Fibroblast of peridontal ligament (primary cell): Measurements from ENCODE around the gene COX20.
"Not testable (repeated sequence)": the region's sequence is repeated elsewhere in the genome, so short reads cannot be mapped to it uniquely, and the experiment has no call there.

Source experiments
- DNase-seq: peaks from one replicate; pipeline ENCODE4 v3.0.0-alpha.2; 2010; ENCODE audit errors: extremely low read depth

The COX20 gene

DNA sequence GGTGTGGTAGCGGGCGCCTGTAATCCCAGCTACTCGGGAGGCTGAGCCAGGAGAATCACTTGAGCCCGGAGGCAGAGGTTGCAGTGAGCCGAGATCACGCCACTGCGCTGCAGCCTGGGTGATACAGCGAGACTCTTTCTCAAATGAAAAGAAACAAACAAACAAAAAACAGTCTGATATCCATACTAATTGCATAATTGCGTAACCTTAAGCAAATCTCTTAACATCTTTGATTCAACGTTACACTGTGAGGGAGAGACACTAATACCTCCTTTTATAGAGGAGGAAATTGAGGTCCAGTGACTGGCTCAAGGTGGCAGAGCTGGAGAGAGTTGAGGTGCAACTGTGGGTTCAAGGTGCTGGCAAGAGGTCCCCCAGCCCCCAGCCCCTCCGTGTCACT, 12.6 kb upstream of the COX20 start:
- DNase-seq = no peak

DNA sequence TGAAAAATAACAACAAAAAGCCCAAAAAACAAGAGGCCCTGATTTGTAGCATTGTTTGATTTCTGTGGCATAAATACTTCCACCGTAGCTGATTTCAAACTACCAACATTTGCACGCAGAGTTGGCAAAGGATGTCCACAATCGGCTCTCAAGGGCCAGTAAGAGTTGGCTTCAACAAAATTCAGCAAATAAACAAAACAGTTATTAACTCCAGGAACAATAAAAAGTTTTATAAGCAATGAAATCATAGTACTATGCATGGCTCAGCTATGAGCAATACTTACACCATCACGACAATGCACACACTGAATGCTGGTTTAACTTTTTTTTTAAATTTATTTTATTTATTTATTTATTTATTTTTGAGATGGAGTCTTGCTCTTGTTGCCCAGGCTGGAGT, 8.7 kb upstream of the COX20 start:
- DNase-seq = no peak

DNA sequence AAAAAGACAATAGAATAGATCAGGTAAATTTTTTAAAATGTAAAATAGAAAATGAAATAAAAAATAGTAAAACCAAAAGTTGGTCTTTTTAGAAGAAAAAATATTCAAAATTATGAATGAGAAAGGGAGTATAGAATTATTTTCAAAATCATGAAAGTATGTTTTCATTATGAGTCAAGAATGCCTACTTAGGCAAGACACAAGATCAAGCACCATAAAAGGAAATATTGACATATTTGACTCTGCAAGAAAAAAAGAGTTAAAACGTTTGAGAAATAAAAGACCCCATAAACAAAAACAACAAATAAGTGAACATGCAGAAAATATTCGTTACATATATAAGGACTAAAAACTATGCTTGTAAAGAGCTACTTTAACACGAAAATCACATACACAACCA, 4.8 kb upstream of the COX20 start:
- DNase-seq = peak; percentile 41

DNA sequence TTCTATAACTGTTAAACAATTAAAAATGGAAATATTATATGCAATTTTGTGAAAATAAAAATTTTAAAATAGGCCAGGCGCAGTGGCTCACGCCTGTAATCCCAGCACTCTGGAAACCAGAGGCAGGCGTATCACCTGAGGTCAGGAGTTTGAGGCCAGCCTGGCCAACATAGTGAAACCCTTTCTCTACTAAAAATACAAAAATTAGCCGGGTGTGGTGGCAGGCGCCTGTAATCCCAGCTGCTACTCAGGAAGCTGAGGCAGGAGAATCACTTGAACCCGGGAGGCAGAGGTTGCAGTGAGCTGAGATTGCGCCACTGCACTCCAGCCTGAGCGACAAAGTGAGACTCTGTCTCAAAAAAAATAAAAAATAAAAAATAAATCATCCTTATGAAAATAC, 2.2 kb upstream of the COX20 start:
- DNase-seq = not testable (repeated sequence)

DNA sequence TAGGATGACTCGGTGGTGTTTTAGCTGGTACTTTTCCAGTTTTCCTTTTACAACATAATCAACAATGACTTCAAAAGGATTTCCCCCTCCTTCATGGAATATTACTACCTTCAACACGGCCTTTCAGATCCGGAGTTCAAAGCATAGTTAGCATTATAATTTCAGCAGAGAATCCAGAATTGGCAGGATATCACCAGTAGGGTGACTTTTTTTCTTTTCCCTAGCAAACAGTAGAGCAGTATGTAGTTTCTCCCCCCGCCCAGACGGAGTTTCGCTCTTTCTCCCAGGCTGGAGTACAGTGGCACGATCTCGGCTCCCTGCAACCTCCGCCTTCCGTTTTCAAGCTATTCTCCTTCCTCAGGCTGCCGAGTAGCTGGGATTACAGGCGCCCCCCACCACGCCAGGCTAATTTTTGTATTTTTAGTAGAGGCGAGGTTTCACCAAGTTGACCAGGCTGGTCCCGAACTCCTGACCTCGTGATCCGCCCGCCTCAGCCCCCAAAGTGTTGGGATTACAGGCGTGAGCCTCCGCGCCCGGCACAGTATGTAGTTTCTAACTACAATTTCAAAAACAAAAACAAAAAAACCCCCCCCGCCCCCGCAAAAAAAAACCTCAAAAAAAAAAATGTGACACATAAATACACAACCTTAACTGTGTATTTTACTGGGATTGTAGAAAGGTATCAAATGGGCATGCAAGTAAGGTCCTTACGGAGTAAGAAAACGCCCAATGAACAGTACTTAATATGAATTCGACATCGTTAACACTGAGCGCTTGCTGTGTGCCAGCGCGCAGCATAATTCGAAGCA, 1.5 kb upstream of the COX20 start:
- DNase-seq = peak; percentile 76

DNA sequence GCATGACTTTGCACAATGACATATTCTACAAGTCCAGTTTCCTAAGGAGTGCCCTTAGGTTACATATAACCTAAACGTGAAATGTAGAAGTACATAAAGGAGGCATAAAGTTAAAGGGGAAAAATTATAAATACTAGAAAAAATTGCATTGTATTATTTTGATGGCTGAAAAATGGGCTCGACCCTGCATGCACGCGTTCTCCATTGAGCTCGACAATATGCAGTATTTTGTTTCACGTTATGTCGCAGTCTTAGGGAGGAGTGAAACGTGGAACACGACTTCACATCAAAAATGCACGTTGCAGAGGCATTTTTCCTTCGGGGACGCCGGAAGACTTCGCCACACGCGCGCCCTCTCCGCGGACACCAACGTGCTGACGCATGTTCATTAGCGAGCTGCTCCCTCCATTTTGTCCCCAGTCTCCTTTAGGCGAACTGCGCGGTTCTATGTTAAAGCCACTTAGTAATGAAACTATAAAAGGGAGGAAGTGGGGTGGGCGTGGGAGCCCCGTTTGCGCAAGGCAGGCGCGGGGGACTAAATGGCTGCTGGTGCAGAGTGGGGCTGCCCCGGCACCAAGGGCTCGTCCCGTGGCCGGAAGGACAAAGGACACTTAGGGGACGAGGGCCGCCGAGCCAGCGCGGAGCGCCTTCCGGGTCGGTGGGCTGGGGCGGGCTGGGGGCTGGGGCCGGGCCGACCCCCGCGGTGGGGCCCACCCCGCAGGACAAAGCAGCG, 749 bp upstream of the COX20 start:
- peak; percentile 90 for DNase-seq

DNA sequence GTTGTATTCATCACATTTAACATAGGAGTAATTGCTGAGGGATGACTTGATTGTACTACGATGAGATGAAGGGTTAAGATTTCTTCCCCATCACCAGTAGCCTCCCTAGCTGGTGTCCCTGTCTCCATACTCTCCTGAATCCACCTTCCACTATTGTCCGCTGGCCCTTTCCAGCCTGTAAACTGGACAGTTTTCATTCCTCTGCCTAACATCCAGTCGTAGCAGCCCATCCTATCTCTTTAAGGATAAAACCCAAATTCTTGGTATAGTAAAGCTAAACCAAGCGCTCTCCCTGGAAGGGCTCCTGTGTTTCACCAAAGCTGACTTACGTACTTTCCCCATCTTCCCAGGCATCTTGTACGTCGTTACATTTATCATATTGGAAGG, 670 bp downstream of the COX20 start:
- peak; percentile 51 for DNase-seq

DNA sequence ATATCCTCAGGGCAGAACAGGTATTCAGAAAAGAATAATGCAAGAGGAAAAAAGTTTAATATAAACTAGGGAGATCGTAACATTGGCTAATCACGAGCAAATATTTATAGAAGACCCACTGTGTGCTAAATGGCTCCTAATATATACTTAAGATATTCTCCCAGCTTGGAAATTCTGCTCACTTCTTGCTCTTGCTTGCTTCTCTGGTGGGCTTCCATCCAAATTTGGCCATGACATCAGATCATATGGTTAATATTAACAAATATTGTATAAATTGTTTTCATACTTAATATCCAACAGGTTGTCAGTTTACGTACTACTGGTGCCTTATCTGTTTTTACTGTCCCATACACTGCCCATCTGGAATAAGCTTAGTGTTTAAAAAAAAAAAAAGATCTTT, 1.1 kb downstream of the COX20 start:
- peak; percentile 43 for DNase-seq

DNA sequence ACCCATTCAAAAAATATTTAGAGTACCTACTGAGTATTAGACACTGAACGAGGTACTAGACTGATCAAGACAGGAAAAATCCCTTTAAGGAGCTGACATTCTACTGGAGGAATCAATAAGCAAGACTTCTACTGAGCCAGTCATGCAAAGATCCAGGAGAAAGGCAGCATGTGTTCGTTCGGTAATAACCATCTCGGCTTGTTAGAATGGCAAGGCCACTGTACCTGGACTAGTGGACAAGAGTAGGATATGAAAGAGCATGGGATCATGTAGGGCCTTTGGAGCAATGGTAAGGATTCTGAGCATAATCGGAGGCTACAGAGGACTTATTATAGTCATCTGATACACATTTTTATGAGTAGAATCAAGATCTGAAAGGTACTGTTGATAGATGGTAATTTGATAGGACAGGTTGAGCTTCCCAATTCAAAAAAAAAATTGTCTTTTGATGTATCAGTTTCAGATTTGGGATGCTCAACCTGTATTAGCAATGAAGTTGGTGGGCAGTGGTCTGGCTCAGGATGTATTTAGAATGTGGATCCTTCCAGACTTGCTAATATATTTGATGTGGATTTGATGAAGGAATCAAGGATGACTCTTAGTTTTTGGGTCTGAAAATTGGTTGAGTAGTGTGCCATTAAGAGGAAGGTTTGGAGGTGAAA, 2.3 kb downstream of the COX20 start:
- DNase-seq = no peak

DNA sequence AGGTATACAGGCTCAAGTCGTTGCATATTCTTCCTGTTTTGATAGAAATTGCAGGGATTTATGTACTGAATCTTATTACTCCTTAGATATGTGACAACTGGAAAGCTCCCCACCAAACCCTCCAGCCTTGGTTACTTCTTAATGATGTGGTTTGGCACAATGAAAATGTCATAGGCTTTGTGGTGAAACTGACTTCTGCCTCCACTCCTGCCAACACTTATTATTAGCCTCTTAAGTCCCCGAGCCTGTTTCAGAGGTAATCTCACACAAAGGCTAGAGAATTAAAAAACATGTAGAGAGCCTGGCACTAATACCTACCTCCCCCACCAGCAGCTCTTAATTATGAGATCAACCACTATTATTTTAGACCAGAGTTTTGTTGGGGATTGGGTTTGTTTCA, 4.2 kb downstream of the COX20 start:
- peak; percentile 53 for DNase-seq

DNA sequence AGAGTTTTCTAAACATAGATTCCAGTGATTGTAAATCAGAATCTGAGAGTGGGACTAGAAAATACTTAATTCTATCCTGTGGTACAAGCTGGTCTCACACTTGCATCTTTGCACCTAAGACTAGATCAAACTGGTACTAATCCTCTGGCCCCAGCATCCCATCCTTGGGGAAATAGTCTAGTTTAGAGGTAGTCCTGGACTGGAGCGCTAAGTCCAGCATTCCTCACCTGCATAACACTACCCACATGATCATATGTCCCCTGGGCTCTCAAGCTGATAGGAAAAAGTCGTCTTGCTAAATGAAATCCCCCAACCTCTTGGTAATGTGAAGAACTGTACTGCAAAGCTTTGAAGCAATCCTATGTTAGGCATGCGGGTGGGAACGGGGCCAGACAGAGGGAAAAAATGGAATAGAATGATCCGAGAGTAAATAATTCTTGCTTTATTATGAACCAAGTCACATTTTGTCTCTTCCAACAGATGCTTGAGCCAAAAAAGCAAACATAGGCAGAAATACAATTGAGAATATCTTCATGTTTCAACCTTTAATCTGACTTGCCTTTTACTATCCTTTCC, 4.8 kb downstream of the COX20 start:
- peak; percentile 44 for DNase-seq

DNA sequence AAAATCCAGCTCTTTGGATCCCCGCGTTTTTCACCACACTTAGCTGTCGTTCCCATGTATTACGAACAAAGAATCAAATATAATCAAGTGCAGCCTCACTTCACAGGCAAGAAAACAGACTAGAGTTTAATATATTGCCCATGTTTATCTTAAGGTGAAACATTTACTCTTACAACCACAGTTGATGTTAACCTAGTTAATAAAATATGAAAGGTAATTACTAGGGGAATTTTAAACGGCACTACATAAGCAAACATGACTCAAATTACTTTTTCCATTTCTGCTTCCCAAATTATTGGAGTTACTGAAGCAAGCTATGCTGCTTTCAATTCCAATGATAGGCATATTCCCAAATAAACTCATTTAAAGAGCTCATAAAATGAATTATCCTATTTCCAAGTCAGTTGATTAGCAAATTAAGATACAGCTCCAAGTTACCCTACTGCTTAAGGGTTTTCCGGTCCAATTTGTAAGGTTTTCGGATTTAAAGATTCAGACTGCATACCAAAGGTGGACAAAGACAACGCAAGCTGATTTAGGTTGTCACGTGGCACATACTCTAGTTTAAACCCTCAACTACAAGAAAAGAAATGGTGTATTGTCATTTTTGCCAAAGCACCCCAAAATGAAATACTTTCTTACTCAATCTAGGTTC, 5.9 kb downstream of the COX20 start:
- no peak for DNase-seq

DNA sequence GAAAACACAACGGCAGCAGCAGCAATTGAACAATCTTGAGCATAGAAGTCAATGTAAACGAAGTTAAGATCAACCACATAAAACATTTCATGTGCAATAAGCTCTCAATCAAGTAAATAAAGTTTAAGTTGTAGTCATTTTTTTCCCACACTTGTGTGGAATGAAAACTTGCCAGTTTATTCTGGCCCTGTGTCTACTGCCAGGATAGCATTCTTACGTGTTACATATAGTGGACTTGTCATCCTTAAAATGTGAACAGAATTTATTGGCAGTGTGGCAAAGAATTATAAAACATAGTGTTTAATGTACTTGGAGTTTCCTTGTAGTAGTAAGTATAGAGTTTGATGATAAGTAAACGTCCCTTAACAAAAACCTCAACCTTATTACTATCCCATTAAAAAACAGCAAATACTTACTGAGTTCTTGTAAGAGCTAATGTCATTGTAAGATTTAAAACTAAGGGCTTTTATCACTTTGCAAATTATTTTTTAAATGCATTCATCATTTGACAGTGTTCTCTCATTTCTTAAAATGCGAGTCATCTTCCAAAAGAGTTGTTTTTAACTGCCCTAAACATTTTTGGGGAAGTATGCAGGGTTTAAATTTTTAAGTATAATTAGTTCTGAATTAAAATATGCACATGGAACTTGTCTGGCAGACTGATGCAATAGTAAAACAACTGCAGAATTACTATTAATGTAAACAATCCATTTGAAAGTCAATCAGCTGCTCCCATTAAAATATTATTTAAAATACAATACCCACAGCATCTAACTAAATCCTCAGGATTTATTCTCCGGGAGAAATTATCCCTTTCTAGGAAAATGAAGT, 7.9 kb downstream of the COX20 start:
- DNase-seq = peak; percentile 62

DNA sequence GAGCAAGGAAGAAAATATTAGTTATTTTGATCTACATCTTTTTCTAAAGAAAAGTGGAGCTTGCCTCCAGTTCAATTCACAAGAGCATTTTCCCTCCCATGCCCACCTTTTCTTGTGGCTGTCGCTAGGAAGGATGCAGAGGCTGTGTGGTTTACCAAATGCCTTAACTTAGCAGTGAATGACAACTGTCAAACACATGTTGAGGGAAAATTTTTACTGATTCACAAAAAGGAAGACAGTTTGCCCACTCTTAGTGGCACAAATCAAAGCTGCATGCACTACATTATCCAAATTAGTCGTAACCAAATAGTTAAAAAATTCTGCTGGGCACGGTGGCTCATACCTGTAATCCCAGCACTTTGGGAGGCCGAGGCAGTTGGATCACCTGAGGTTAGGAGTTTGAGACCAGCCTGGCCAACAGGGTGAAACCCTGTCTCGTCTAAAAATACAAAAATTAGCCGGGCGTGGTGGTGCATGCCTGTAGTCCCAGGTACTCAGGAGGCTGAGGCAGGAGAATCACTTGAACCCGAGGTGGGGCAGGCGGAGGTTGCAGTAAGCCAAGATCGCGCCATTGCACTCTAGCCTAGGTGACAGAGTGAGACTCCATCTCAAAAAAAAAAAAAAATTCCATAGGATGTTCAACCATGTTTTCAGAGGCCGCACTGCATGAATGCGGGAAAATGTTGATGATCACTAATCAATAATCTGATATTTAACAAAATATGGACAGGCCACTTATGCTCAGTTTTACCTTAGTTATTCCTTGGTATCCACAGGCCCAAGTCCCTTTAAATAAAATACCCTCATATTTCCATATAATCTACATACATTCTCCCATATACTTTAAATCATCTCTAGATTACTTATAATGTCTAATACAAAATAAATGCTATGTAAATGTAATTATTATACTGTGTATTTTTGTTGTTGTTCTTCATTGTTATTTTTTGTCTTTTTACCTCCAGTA, 9.0 kb downstream of the COX20 start:
- DNase-seq = no peak

DNA sequence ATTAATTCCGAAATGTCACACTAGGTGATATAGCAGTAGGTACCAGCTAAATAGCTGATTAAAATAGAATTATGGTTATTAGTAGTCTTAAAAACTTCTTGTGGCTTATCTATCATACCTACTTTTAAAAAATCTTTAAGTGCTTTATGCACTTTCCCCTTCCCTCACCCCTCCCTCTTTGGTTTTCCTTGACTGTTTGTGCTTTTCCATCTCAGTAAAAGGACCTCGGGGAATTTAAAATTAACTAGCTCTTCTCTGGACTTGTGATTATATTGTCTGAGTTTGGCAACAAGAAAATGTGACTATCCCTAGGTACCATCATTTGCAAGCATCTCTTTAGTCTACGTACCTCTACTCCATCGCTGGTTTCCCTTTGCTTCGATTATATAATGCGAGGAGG, 11.2 kb downstream of the COX20 start:
- DNase-seq = no peak

DNA sequence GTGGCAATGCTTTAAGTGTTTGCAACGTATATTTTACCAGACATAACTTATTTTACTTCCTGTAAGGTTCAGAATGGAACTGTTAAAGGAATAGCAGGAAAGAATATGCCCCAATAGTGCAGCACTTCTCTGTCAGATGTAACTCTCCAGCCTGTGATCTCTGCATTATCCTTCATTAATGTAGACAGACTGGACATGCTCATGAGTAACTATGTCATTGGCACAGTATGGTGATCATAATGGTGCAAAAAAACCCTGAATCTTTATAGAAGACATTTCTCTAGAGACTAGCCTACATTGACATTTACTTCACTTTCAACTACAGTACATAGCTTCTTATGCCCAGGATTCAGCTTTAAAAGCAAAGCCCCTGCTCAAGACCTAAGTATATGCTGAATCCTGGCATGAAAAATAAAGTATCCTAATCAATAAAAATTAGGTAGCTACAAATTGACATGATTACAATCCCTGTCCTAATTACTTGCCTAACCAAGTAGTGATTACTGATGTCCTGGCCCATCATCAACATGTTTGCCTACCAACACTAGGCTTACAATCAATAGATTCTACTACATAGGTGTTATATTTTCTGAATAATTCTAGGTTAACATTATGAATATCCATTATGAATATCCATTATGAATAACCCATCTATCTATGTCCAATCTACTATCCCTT, 13.9 kb downstream of the COX20 start:
- no peak for DNase-seq

DNA sequence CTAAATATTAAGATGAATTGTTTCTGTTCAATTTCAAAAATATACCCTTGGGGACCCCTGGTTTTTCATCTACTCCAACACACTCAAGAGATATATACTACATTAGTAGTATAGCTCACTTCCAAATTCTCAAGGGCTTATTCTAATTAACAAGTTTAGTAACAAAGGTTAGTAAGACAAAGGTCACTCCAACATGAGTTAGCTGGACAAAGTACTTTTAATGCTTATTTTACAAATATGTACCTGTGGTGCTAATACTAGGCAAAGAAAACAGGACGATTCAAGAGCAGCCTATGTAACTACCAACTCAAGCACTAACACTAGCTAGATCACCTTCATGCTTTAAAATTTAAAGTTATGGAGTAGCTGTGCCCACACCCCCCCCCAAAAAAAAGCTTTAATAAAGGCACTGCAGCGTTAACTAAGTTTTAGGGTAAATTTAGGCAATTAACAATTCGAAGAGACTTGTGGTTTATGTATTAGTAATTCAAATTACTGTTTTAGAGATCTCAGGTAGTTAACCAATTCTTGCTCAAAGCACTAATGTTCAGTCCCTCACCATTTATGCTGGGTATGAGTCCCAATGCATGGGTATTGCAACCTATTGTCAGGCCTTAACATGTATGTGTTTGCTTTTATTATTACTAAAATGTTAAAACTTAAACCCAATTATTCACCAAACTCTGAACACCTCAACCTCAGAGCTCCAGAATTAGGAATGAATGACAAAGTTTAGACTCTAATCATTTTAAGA, 14.8 kb downstream of the COX20 start:
- no peak for DNase-seq

DNA sequence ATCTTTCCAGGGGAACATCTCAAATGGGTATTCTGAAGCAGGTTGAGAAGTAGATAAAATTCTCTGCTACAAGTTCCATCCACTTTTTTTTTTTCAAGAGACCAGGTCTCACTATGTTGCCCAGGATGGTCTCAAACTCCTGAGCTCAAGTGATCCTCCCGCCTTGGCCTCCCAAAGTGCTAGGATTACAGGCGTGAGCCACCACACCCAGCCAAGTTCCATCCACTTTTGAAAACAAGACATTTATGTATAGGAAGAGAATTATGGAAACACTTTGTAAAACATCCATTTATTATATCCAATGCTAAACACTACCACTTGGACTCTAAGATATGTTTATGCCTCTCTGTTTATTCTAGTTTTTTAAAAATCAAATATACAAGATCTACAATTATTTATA, 15.4 kb downstream of the COX20 start:
- no peak for DNase-seq
